Thoracic aorta (tissue), 2 donors: Measurements from ENCODE around the gene ITGA8. TPM values are rescaled to one million over a fixed set of nuclear protein-coding genes. Genes with fewer than 3 reads are reported as not detected.
"Not testable (repeated sequence)": the region's sequence is repeated elsewhere in the genome, so short reads cannot be mapped to it uniquely, and the experiment has no call there.

ENCODE experiments used
- ATAC-seq: fragments of 150-250 bp; one replicate; pipeline ENCODE4 v1.8.0; 2017; ENCODE audit warnings: low read depth; ENCODE audit not compliant: insufficient number of reproducible peaks, low FRiP score
- DNase-seq: peaks from one replicate; pipeline ENCODE4 v3.0.0-alpha.2; 2020; ENCODE audit warnings: low spot score
- H3K27ac ChIP-seq, 2 donors: fragments of 200-600 bp; sonication (generic); 1 replicate in 1 of 2; 2 replicates in 1 of 2; pipeline ENCODE4 v1.5.1; 2016; ENCODE audit warnings: mild to moderate bottlenecking in 2 of 2, moderate library complexity in 2 of 2
- H3K27me3 ChIP-seq: fragments of 200-600 bp; sonication (generic); replicated peaks from 2 replicates; pipeline ENCODE4 v1.6.0; 2016; ENCODE audit warnings: mild to moderate bottlenecking; ENCODE audit not compliant: insufficient read depth
- H3K36me3 ChIP-seq: fragments of 200-600 bp; sonication (generic); one replicate; pipeline ENCODE4 v1.5.1; 2016
- H3K4me1 ChIP-seq, 2 donors: fragments of 200-600 bp; sonication (generic); 1 replicate in 1 of 2; 2 replicates in 1 of 2; pipeline versions ENCODE4 v1.5.1 to v1.6.0; 2016; ENCODE audit warnings: low read depth in 2 of 2, mild to moderate bottlenecking in 1 of 2; ENCODE audit not compliant: control insufficient read depth in 1 of 2
- H3K4me3 ChIP-seq: fragments of 200-600 bp; sonication (generic); 2 replicates; pipeline ENCODE4 v1.5.1; 2016; ENCODE audit warnings: mild to moderate bottlenecking
- H3K9me3 ChIP-seq: fragments of 200-600 bp; sonication (generic); 2 replicates; pipeline ENCODE4 v1.5.1; 2016
- CTCF ChIP-seq: fragments of 200-600 bp; sonication (generic); IDR thresholded peaks from one replicate; pipeline ENCODE4 v1.5.1; 2019; ENCODE audit warnings: antibody characterized with exemption
- total RNA-seq, 2 donors: library from RNA; depleted of rRNA; stranded (reverse); fragments of >200 nt; gene quantifications; one replicate each; pipeline versions ENCODE4 v1.1.0 to v1.2.3, GENCODE V29; 2016

Gene ITGA8
- total RNA-seq, 2 donors from 2014 or later, result 1,137 to 1,173 TPM

GRCh38 chr10:15636446-15636845, 83.3 kb downstream of the ITGA8 start:
- DNase-seq (no peak), ATAC-seq (no peak)
- Histone ChIP-seq H3K27ac (peak overlapping the region; percentile 31 to 59), H3K36me3 (peaks cover 60% of the 10 kb centered on the region), H3K27me3 (no peaks in the 10 kb centered on the region), H3K4me1 (peaks cover 4 to 80% of the 10 kb centered on the region in 2 donors), H3K9me3 (no peaks in the 10 kb centered on the region), H3K4me3 (no peak overlapping the region)
- TF ChIP-seq CTCF, result no peak

- Histone ChIP-seq H3K27me3 (no peaks in the 10 kb centered on the region), H3K4me3 (no peak overlapping the region), H3K27ac (peak overlapping the region in 1 of 2 donors; percentile 43), H3K9me3 (no peaks in the 10 kb centered on the region), H3K4me1 (peaks cover 1 to 70% of the 10 kb centered on the region in 2 donors), H3K36me3 (peaks cover 38% of the 10 kb centered on the region)
- TF ChIP-seq CTCF, result no peak
- ATAC-seq (no peak), DNase-seq (no peak)
Measured at GRCh38 chr10:15632456-15633091, 87.1 kb downstream of the ITGA8 start.

- not testable (repeated sequence) for H3K4me3 ChIP-seq, H3K9me3 ChIP-seq, DNase-seq, ATAC-seq, H3K27ac ChIP-seq, H3K27me3 ChIP-seq
- H3K36me3 ChIP-seq, result peaks cover 35% of the 10 kb centered on the region
- peaks cover 9 to 70% of the 10 kb centered on the region in 2 donors for H3K4me1 ChIP-seq
Measured at GRCh38 chr10:15631205-15631604, 88.5 kb downstream of the ITGA8 start.

- no peaks in the 10 kb centered on the region for H3K27me3 ChIP-seq
- H3K4me3 ChIP-seq, result no peak overlapping the region
- peak overlapping the region in 1 of 2 donors; percentile 25 for H3K27ac ChIP-seq
- ATAC-seq (no peak), DNase-seq (no peak)
- peaks cover 17 to 70% of the 10 kb centered on the region in 2 donors for H3K4me1 ChIP-seq
- H3K9me3 ChIP-seq, result no peaks in the 10 kb centered on the region
- peaks cover 32% of the 10 kb centered on the region for H3K36me3 ChIP-seq
- no peak for TF ChIP-seq CTCF
Measured at GRCh38 chr10:15630353-15630752, 89.4 kb downstream of the ITGA8 start.

GRCh38 chr10:15627617-15628196, 92.0 kb downstream of the ITGA8 start:
- Histone ChIP-seq H3K4me3 (no peak overlapping the region), H3K36me3 (peaks cover 25% of the 10 kb centered on the region), H3K9me3 (no peaks in the 10 kb centered on the region), H3K27me3 (no peaks in the 10 kb centered on the region), H3K4me1 (peaks cover 41 to 71% of the 10 kb centered on the region in 2 donors), H3K27ac (peak overlapping the region; percentile 31 to 81)
- no peak for TF ChIP-seq CTCF
- DNase-seq (no peak), ATAC-seq (no peak)
